A549 (cell line): ENCODE results near the gene TMEM167A. TPM values are rescaled to one million over a fixed set of nuclear protein-coding genes. Genes with fewer than 3 reads are reported as not detected.

ENCODE experiments used
- ATAC-seq, 2 experiments: fragments of 200-7000 bp in 1 of 2; fragments of >200 bp in 1 of 2; cut with Nextera tagmentation in 1 of 2; cut with Tn5 transposase in 1 of 2; 3 replicates each; pipeline versions ENCODE4 v1.8.0 to v1.9.1; 2018 to 2020; ENCODE audit warnings: mild to moderate bottlenecking in 1 of 2, moderate library complexity in 1 of 2
- CTCF ChIA-PET: fragments of 300-600 bp; sonication (Branson Sonifier 250); formaldehyde crosslinking; extraction: SDS; loops from one replicate; lab custom pipeline; 2021; ENCODE audit warnings: antibody characterized with exemption, inconsistent platforms; lab: Yijun Ruan, JAX
- POLR2A ChIA-PET: fragments of 350-600 bp; formaldehyde crosslinking; extraction: SDS; loops from one replicate; lab custom pipeline; 2021; ENCODE audit warnings: antibody characterized with exemption, inconsistent platforms; lab: Yijun Ruan, JAX
- DNase-seq, 2 experiments: peaks; one replicate each; pipeline versions ENCODE4 v3.0.0 to v3.0.0-alpha.2; 2011 to 2016; ENCODE audit warnings: low read depth in 1 of 2, low spot score in 1 of 2
- FAIRE-seq: peaks from 2 replicates; lab custom pipeline; 2011; peaks lifted over from hg19 to GRCh38; lab: Jason Lieb, UNC
- H3K27ac ChIP-seq, 2 experiments: fragments of >200 bp; sonication (Bioruptor Twin); formaldehyde crosslinking; 3 replicates each; pipeline ENCODE4 v1.5.1; 2016 to 2017
- H3K4me1 ChIP-seq: fragments of >200 bp; sonication (Bioruptor Twin); formaldehyde crosslinking; 3 replicates; pipeline ENCODE4 v1.6.1; 2016
- H3K4me2 ChIP-seq: fragments of >200 bp; sonication (Bioruptor Twin); formaldehyde crosslinking; 3 replicates; pipeline ENCODE4 v1.6.1; 2016
- H3K4me3 ChIP-seq: fragments of >200 bp; sonication (Bioruptor Twin); formaldehyde crosslinking; 3 replicates; pipeline ENCODE4 v1.5.1; 2016
- H3K9me3 ChIP-seq: fragments of >200 bp; sonication (Bioruptor Twin); formaldehyde crosslinking; 3 replicates; pipeline ENCODE4 v1.6.1; 2016
- ATOH8 ChIP-seq: fragments of 250-450 bp; sonication (Bioruptor Pico); IDR thresholded peaks from 2 replicates; pipeline ENCODE4 v1.5.0; 2020; ENCODE audit warnings: low read depth, mild to moderate bottlenecking, moderate library complexity
- CTCF ChIP-seq: fragments of >200 bp; sonication (Bioruptor Twin); formaldehyde crosslinking; IDR thresholded peaks from 3 replicates; pipeline ENCODE4 v1.5.1; 2016
- E2F6 ChIP-seq: IDR thresholded peaks from 2 replicates; pipeline ENCODE4 v1.6.1; 2012; ENCODE audit warnings: low read depth, borderline replicate concordance
- ELK1 ChIP-seq: fragments of 150-350 bp; IDR thresholded peaks from 2 replicates; pipeline ENCODE4 v1.6.1; 2014; ENCODE audit warnings: low read depth, mild to moderate bottlenecking, low read length
- EP300 ChIP-seq, 2 experiments: fragments of >200 bp; sonication (Bioruptor Twin); formaldehyde crosslinking; IDR thresholded peaks; 2 replicates in 1 of 2; 3 replicates in 1 of 2; pipeline ENCODE4 v1.6.1; 2016 to 2017
- FOXS1 ChIP-seq: fragments of 250-450 bp; sonication (Bioruptor Pico); IDR thresholded peaks from 2 replicates; pipeline ENCODE4 v1.5.0; 2020; ENCODE audit warnings: mild to moderate bottlenecking, moderate library complexity
- HEYL ChIP-seq: fragments of 250-450 bp; sonication (Bioruptor Pico); IDR thresholded peaks from 2 replicates; pipeline ENCODE4 v1.8.0; 2021; ENCODE audit warnings: mild to moderate bottlenecking, moderate library complexity
- HMGXB4 ChIP-seq: fragments of 250-450 bp; sonication (Bioruptor Pico); IDR thresholded peaks from 2 replicates; pipeline ENCODE4 v1.5.0; 2021; ENCODE audit warnings: mild to moderate bottlenecking, moderate library complexity, borderline replicate concordance
- HOXB13 ChIP-seq: fragments of 250-450 bp; sonication (Bioruptor Pico); IDR thresholded peaks from 2 replicates; pipeline ENCODE4 v1.5.0; 2020; ENCODE audit warnings: low read depth, mild to moderate bottlenecking, moderate library complexity
- HOXB5 ChIP-seq: fragments of 250-450 bp; sonication (Bioruptor Pico); IDR thresholded peaks from 2 replicates; pipeline ENCODE4 v1.5.0; 2020; ENCODE audit warnings: mild to moderate bottlenecking, moderate library complexity
- KDM5A ChIP-seq: fragments of 200-600 bp; sonication (generic); IDR thresholded peaks from 2 replicates; pipeline ENCODE4 v1.6.1; 2016; ENCODE audit warnings: antibody characterized with exemption, mild to moderate bottlenecking
- WGBS: methylation state at CpG from one replicate; pipeline ENCODE4 v1.1.6; 2017; ENCODE audit errors: missing lambda C conversion rate; 5-methylcytosine and 5-hydroxymethylcytosine counted together
- polyA plus RNA-seq, 4 experiments: library from polyadenylated mRNA; depleted of rRNA in 3 of 4; stranded (reverse); fragments of >200 nt; fragmentation: RNase III in 1 of 4; extraction: RNeasy Plus Mini Kit Qiagen cat#74134 plus additional on column Dnase treatment in 1 of 4; gene quantifications; 2 replicates in 3 of 4; 3 replicates in 1 of 4; pipeline ENCODE4 v1.2.3, GENCODE V29; 2011 to 2017

TMEM167A gene
- polyA plus RNA-seq, 2 of the 4 experiments (the other 2 are of a cell fraction) = 56.2 to 136 TPM

- DNase-seq (no peak), ATAC-seq (no peak)
Observed at GRCh38 chr5:83026516-83026915, 50.7 kb downstream of the TMEM167A start.

More at GRCh38 chr5:83026516-83026915, 50.7 kb downstream of the TMEM167A start:
- WGBS = 76% methylated on average over 2 of the region's 2 CpGs
- Histone ChIP-seq H3K4me2 (no peak overlapping the region), H3K4me3 (no peak overlapping the region), H3K9me3 (no peaks in the 10 kb centered on the region), H3K4me1 (0 out of 3 replicates have a peak, but pooled peaks cover 5% of the 10 kb centered on the region), H3K27ac (no peak overlapping the region)
- TF ChIP-seq ATOH8 (CRISPR knock-in tag) (no peak), E2F6 (no peak), HOXB13 (CRISPR knock-in tag) (no peak), HEYL (no peak), CTCF (no peak), ELK1 (no peak), EP300 (IDR thresholded peaks at IDR 0.05) (no peak), FOXS1 (CRISPR knock-in tag) (no peak), HOXB5 (CRISPR knock-in tag) (no peak), KDM5A (no peak), HMGXB4 (CRISPR knock-in tag) (no peak)
- ChIA-PET POLR2A (no interaction called here), CTCF (interaction anchor here (0.7 to 1.2 kb wide), 2 partner anchors 16 to 22 kb away, joined by 3 read pairs; no protein-coding TSS in a partner anchor)
- FAIRE-seq = no peak
